ENCODE measurements around the gene KCNE2.

KCNE2 gene

GRCh38 chr21:34363733-34364132 lies at the start of gene KCNE2:
KCNE2 (plus strand) TSS chr21:34364006; CDS start chr21:34370479, 6,473 bp downstream.
- FAIRE-seq: no peak
- no peak for DNase-seq (ENCODE audit: insufficient read length, low spot score)

- DNase-seq (ENCODE audit: insufficient read length, low spot score) (no peak), FAIRE-seq (no peak)
Observed at GRCh38 chr21:34319585-34319984, 44.2 kb upstream of the KCNE2 start.

GRCh38 chr21:34320011-34320410 lies 43.8 kb upstream of the KCNE2 start:
- no peak for FAIRE-seq
- DNase-seq (ENCODE audit: insufficient read length, low spot score): no peak

GRCh38 chr21:34330055-34330454 lies 33.8 kb upstream of the KCNE2 start:
- FAIRE-seq: no peak
- DNase-seq (ENCODE audit: insufficient read length, low spot score): no peak

- FAIRE-seq: no peak
Observed at GRCh38 chr21:34331726-34332125, 32.1 kb upstream of the KCNE2 start.

GRCh38 chr21:34332347-34332746 lies 31.5 kb upstream of the KCNE2 start:
- DNase-seq (ENCODE audit: insufficient read length, low spot score) (no peak), FAIRE-seq (no peak)

More at GRCh38 chr21:34331726-34332125, 32.1 kb upstream of the KCNE2 start:
- no peak for DNase-seq (ENCODE audit: insufficient read length, low spot score)

- FAIRE-seq (no peak), DNase-seq (ENCODE audit: insufficient read length, low spot score) (no peak)
Observed at GRCh38 chr21:34333121-34333739, 30.6 kb upstream of the KCNE2 start.

- DNase-seq (ENCODE audit: insufficient read length, low spot score) (no peak), FAIRE-seq (no peak)
Observed at GRCh38 chr21:34335316-34335715, 28.5 kb upstream of the KCNE2 start.

GRCh38 chr21:34336245-34336644 lies 27.6 kb upstream of the KCNE2 start:
- DNase-seq (ENCODE audit: insufficient read length, low spot score) (no peak), FAIRE-seq (no peak)

- DNase-seq (ENCODE audit: insufficient read length, low spot score): no peak
Observed at GRCh38 chr21:34336756-34337391, 26.9 kb upstream of the KCNE2 start.

GRCh38 chr21:34337741-34338140 lies 26.1 kb upstream of the KCNE2 start:
- DNase-seq (ENCODE audit: insufficient read length, low spot score) (no peak), FAIRE-seq (no peak)

More at GRCh38 chr21:34336756-34337391, 26.9 kb upstream of the KCNE2 start:
- FAIRE-seq: no peak

GRCh38 chr21:34338226-34338625 lies 25.6 kb upstream of the KCNE2 start:
- FAIRE-seq (no peak), DNase-seq (ENCODE audit: insufficient read length, low spot score) (no peak)

- FAIRE-seq (no peak), DNase-seq (ENCODE audit: insufficient read length, low spot score) (no peak)
Observed at GRCh38 chr21:34340061-34340460, 23.7 kb upstream of the KCNE2 start.

- no peak for DNase-seq (ENCODE audit: insufficient read length, low spot score)
- FAIRE-seq: no peak
Observed at GRCh38 chr21:34342476-34342875, 21.3 kb upstream of the KCNE2 start.

GRCh38 chr21:34343347-34343746 lies 20.5 kb upstream of the KCNE2 start:
- FAIRE-seq (no peak), DNase-seq (ENCODE audit: insufficient read length, low spot score) (no peak)

- DNase-seq (ENCODE audit: insufficient read length, low spot score) (no peak), FAIRE-seq (no peak)
Observed at GRCh38 chr21:34343838-34344381, 19.9 kb upstream of the KCNE2 start.

GRCh38 chr21:34344584-34344983 lies 19.2 kb upstream of the KCNE2 start:
- FAIRE-seq (no peak), DNase-seq (ENCODE audit: insufficient read length, low spot score) (no peak)

GRCh38 chr21:34345091-34345871 lies 18.5 kb upstream of the KCNE2 start:
- DNase-seq (ENCODE audit: insufficient read length, low spot score) (no peak), FAIRE-seq (no peak)

GRCh38 chr21:34345892-34346291 lies 17.9 kb upstream of the KCNE2 start:
- FAIRE-seq (no peak), DNase-seq (ENCODE audit: insufficient read length, low spot score) (no peak)

- DNase-seq (ENCODE audit: insufficient read length, low spot score) (no peak), FAIRE-seq (no peak)
Observed at GRCh38 chr21:34348890-34349519, 14.8 kb upstream of the KCNE2 start.

GRCh38 chr21:34351786-34352241 lies 12.0 kb upstream of the KCNE2 start:
- FAIRE-seq: no peak

More at GRCh38 chr21:34351786-34352241, 12.0 kb upstream of the KCNE2 start:
- peak; percentile 48 for DNase-seq (ENCODE audit: insufficient read length, low spot score)

All from HTR-8/SVneo (cell line).